HG03025 (cell line): ENCODE data around the gene AGBL4.
A peak's percentile ranks its signal among the peaks of the same experiment; 100 is the strongest.

Experiments used
- ATAC-seq: cut with Tn5 transposase; IDR thresholded peaks from one replicate; pipeline ENCODE4 v1.9.1; 2021; ENCODE audit warnings: mild to moderate bottlenecking, moderate library complexity; ENCODE audit not compliant: unreplicated experiment, low FRiP score

The AGBL4 gene

GRCh38 chr1:48701445-48701844 is 1322.3 kb downstream of the AGBL4 start:
- no peak for ATAC-seq

- peak; percentile 60 for ATAC-seq
Measured at GRCh38 chr1:48697066-48697707, 1326.6 kb downstream of the AGBL4 start.

DNA sequence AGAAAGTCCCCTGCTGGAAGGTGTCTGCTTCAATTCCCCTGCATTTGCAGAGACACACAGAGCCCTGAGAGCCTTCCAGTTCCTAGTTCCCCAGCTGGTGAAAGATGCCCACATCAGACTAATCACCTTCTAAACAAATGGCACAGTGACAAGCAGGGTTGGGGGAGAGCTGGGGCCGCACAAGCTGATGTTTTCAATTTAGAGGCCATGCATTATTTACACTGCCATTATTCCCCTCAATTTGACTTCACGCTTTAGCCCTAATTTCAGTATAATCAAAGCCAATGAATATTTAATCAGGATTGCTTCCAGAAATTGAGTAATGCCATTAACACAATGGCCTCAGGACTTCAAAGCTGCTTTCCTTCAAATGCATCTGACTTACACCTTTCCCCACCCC is 1328.6 kb downstream of the AGBL4 start:
- no peak for ATAC-seq

GRCh38 chr1:48693674-48694320 is 1330.0 kb downstream of the AGBL4 start:
- ATAC-seq: no peak

DNA sequence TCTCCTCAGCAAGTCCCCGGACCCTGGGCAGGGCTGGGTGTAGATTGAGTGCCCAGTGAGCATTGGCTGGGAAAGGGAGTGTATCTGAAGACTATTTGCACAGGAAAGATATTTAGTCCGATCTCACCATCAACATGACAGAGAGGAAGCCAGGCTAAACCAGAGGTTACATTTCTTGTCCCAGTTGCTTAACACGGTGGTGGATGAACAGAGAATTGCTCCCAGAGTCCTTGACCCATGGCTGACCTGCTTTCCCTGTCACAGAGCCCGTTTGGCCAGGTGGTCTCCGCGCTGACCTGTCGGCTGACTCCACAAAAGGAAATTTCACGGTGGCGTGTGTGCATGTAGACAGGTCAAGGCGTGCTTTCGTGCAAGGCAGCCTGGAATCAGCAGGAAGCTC is 1330.6 kb downstream of the AGBL4 start:
- ATAC-seq: no peak

- no peak for ATAC-seq
Measured at GRCh38 chr1:48692235-48692634, 1331.5 kb downstream of the AGBL4 start.

- no peak for ATAC-seq
Measured at GRCh38 chr1:48691429-48692001, 1332.2 kb downstream of the AGBL4 start.

DNA sequence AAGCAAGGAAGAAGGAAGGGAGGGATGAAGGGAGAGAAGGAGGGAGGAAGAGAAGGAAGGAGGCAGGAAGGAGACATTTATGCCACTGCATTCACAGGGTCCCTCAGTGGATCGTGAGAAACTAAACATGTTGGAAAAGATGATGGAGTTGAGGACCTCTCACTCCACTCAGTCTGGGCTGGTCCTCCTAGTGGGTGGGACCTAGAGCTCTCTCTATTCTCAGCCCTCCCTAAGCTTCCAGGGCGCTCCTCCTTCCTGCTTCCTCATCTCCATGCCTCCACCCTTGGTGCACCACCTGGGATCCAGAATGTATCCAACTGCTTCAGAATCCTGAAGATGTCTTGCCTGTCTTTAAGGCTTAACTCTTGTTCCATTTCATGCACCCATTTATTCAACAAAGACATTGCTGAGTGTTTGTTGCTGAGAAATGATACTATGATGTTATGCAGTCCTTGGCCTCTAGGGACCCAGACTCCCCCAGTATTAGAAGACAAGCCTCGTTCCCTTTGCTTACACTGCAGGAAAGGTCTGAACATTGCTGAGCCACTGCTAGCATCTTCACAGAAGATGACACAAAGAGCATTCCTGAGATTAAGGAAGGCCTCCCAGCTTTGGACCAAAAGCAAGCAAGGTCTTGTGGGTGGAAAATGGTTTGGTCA is 1335.5 kb downstream of the AGBL4 start:
- ATAC-seq: no peak

DNA sequence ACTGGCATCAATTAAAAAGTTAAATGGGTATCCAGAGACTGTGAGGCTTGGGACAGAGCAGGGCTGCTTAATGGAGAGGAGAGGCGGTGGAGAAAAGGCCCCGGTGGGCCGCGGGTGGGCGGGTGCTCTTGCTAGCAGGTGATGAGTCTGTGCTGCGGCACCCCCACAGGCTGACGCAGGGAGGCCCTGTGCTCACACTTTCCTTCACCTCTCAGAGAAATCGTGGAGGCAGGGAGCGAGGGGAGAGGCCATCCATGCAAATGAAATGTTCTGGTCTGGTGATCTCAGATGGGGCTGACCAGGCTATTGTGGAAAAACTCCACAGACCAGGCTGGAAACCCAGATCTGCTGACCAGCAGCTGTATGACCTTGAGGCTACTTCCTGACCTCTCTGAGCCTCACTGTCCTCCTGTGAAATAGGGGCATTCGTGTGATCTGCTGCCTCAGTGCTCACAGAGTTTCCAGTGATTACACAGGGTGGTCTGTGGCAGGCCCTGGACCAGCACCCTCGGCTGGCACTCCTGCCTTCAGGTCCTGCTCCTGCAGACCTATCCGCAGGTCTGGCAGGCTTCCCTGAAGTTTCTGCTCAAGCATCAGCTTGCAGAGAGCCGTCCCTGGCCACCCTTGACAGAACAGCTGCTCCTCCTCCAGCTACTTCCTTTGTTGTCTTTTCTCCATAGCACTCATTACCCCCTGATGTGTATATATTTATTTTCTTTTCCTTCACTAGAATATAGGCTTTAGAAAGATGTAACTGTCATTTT is 1336.3 kb downstream of the AGBL4 start:
- ATAC-seq: no peak

DNA sequence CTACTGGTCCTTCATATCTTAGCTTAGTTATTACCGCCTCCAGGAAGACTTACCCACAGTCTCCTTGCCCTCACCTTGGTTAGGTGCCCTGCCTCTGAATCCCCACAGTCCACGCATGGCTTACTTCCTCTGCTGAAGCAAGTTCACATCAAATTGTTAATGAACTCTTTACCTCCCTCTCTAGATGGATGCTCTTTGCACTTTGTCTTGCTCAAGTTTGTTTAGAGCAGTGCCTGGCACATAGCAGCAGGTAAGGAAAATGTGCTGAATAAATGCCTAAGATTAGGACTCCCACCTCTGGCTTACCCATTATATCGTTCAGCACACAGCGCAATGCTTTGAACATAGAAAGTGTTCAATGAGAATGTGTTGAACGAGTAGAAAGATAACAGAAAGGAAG is 1337.6 kb downstream of the AGBL4 start:
- no peak for ATAC-seq

GRCh38 chr1:48684381-48684780 is 1339.4 kb downstream of the AGBL4 start:
- no peak for ATAC-seq

GRCh38 chr1:48683839-48684238 is 1339.9 kb downstream of the AGBL4 start:
- no peak for ATAC-seq

- ATAC-seq: no peak
Measured at GRCh38 chr1:48681476-48682305, 1342.1 kb downstream of the AGBL4 start.

GRCh38 chr1:48680411-48681035 is 1343.2 kb downstream of the AGBL4 start:
- no peak for ATAC-seq

- ATAC-seq: no peak
Measured at GRCh38 chr1:48679859-48680258, 1343.9 kb downstream of the AGBL4 start.

GRCh38 chr1:48678710-48679505 is 1344.8 kb downstream of the AGBL4 start:
- ATAC-seq: no peak

DNA sequence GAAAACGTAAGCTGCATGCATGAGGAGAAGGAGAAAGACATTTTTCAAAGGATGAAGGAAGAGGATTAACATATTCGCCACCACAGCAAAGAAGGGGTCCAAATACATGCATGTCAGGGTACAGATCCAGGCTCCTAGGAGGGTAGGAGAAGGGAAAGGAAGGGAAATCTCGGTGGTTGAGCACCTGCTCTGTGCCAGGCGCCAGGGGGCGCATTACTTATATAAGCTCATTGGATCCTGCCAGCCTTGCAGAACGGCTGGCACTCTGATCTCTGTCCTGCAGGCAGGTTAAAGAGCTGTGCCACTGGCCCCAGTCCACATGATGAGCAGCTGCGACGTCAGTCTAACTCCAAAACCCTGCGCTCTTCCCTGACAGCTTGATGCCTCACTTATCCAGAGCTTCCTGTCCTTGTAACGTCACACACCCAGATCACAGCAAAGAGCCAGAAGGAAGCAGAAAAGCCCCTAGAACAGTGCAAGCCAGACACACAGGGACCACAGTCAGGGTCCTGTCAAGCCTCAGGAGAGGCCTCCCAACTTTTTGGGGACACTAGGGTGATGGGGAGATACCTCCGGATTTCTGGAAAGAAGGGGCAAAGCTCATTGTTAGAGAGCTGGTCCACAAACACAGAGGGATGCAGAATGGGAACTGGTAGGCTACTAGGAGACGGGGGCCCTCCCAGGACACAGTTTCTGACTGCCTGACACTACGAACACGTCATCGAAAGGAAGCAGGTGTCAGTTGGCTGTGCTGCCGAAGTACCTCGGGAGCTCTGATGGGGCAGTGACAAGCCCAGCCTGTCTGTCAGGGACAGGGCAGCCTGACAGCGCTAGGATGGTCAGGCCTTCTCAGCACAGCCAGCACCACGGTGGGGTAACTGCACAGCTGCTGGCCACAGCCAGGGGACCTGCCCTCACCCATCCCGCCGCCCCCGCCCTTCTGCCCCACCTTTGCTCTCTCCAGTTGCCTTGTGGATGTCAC is 1346.2 kb downstream of the AGBL4 start:
- no peak for ATAC-seq

- ATAC-seq: no peak
Measured at GRCh38 chr1:48676822-48677221, 1346.9 kb downstream of the AGBL4 start.
